Spleen (tissue), 11 donors: Measurements from ENCODE around the gene SLC25A1. TPM values are rescaled to one million over a fixed set of nuclear protein-coding genes. Genes with fewer than 3 reads are reported as not detected.

ENCODE experiments used
- DNase-seq: peaks from one replicate; pipeline ENCODE4 v3.0.0-alpha.2; 2020
- H3K27ac ChIP-seq, 8 donors: fragments of 200-600 bp; sonication (generic) in 7 of 8; 1 replicate in 4 of 8; 2 replicates in 4 of 8; pipeline versions ENCODE4 v1.5.0 to v1.8.0; 2016 to 2021; ENCODE audit warnings: inconsistent platforms in 4 of 8, mild to moderate bottlenecking in 4 of 8, moderate library complexity in 1 of 8
- H3K27me3 ChIP-seq, 7 donors: fragments of 200-600 bp; sonication (generic) in 6 of 7; replicated peaks in 1 of 7; 1 replicate in 4 of 7; 2 replicates in 3 of 7; pipeline versions ENCODE4 v1.5.0 to v1.8.0; 2016 to 2021; ENCODE audit warnings: inconsistent platforms in 3 of 7, mild to moderate bottlenecking in 1 of 7
- H3K36me3 ChIP-seq, 6 donors: fragments of 200-600 bp; sonication (generic) in 5 of 6; 1 replicate in 4 of 6; 2 replicates in 2 of 6; pipeline versions ENCODE4 v1.5.0 to v1.8.0; 2016 to 2021; ENCODE audit warnings: inconsistent platforms in 2 of 6
- H3K4me1 ChIP-seq, 6 donors: fragments of 200-600 bp; sonication (generic) in 5 of 6; 1 replicate in 3 of 6; 2 replicates in 3 of 6; pipeline versions ENCODE4 v1.5.0 to v1.8.0; 2016 to 2021; ENCODE audit warnings: inconsistent platforms in 3 of 6
- H3K4me3 ChIP-seq, 8 donors: fragments of 200-600 bp; sonication (generic) in 7 of 8; 1 replicate in 4 of 8; 2 replicates in 4 of 8; pipeline versions ENCODE4 v1.5.0 to v1.8.0; 2016 to 2021; ENCODE audit warnings: inconsistent platforms in 4 of 8, mild to moderate bottlenecking in 4 of 8, moderate library complexity in 2 of 8
- H3K9me3 ChIP-seq, 8 donors: fragments of 200-600 bp; sonication (generic) in 7 of 8; 1 replicate in 4 of 8; 2 replicates in 4 of 8; pipeline versions ENCODE4 v1.5.0 to v1.8.0; 2016 to 2021; ENCODE audit warnings: inconsistent platforms in 4 of 8
- POLR2A ChIP-seq, 3 donors: fragments of 450-650 bp; IDR thresholded peaks; one replicate each; pipeline ENCODE4 v1.5.1; 2017; ENCODE audit warnings: antibody characterized with exemption in 3 of 3, mild to moderate bottlenecking in 1 of 3
- POLR2AphosphoS5 ChIP-seq, 3 donors: sonication (generic); formaldehyde crosslinking; IDR thresholded peaks; one replicate each; pipeline ENCODE4 v1.5.1; 2017; ENCODE audit warnings: antibody characterized with exemption in 3 of 3
- WGBS, 5 donors: extraction: QIAGEN DNeasy Blood & Tissue Kit in 3 of 5; methylation state at CpG; one replicate each; pipeline versions ENCODE4 v1.1.5 to v1.1.7; 2013 to 2018; 5-methylcytosine and 5-hydroxymethylcytosine counted together
- intact Hi-C: fragments of 100-400 bp; cut with DNase I; formaldehyde crosslinking; loops from one replicate; pipeline ENCODE4 v1.15.0; 2023; ENCODE audit warnings: low total_unique reads
- polyA plus RNA-seq, 3 donors: library from polyadenylated mRNA; stranded (reverse); fragments of 200-250 nt; gene quantifications; one replicate each; pipeline ENCODE4 v1.2.1, GENCODE V29; 2013
- total RNA-seq, 7 donors: library from RNA; depleted of rRNA in 3 of 7; stranded (reverse); fragments of >200 nt in 3 of 7; fragmentation: NEBNext Ultra II Directional in 4 of 7; extraction: Animal tissue kit (Norgen Biotek cat#: 25700) in 4 of 7; gene quantifications; one replicate each; pipeline versions ENCODE4 v1.1.0 to v1.2.1, GENCODE V29; 2016 to 2021
- TF ChIP-seq, protein P1 (sequence below), 11 experiments: fragments of 200-600 bp in 7 of 11; fragments of 450-650 bp in 4 of 11; sonication (generic) in 4 of 11; IDR thresholded peaks in 8 of 11; conservative IDR thresholded peaks in 3 of 11; 1 replicate in 7 of 11; 2 replicates in 4 of 11; pipeline versions ENCODE4 v1.4.0 to v1.8.0; 2016 to 2021; ENCODE audit warnings: antibody characterized with exemption in 11 of 11, inconsistent platforms in 4 of 11, mild to moderate bottlenecking in 1 of 11
- donor health status: healthy with polysubstance abuse.
- donor health status: DM: no; HTN: no; CAD: no; lungs with moderate emphysema.
- donor health status: DM: no; HTN: no; CAD: no.
- donor health status: Bipolar disorder and iron deficiency.
- donor health status: healthy.
- donor health status: DM: no; HTN: no; CAD: no.
- donor health status: DM: yes; HTN: yes; CAD: no.

The SLC25A1 gene
- total and polyA plus RNA-seq, 10 donors: 23.5 to 59.7 (median 35.9) TPM

DNA sequence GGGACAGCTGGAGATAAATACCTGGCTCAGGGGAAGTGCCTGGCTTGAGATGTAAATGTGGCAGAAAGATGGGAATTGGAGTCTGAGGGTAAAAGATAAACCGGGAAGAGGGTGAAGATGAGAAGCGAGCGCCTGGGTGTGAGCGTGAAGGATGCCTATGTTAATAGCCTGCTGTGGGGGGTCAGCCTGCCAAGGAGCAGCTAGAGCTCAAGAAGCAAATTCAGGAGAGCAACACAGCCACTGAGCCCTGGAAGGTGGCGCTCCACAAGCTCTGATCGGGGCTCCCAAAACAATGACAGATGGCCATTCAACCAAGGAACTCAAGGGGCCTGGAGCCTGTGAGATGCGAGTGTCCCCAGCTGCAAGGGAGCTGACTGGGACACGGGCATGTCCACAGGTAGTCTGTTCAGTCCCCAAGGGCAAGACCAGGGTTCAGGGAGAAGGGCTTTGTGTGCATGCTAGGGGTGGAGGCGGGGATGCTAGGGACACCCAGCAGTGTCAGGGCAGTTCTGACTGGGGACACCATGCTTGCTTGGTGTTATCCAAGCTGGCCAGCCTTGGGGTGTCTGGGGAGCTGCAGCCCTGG is 31.2 kb downstream of the SLC25A1 start:
- intact Hi-C loops: loop anchor here (10.0 kb wide), 1 partner anchor 328 kb away; the partner anchor contains the start of genes CDC45 and UFD1
- no peak overlapping the region for H3K4me3 ChIP-seq
- WGBS, 5 donors: 33 to 61% (median 47%) methylated on average over 8 to 9 of the region's 9 CpGs
- H3K4me1 ChIP-seq: peaks cover 8 to 53% (median 33%) of the 10 kb centered on the region in 6 donors
- no peak overlapping the region for H3K27ac ChIP-seq
- peaks cover 0 to 4% (median 0%) of the 10 kb centered on the region in 8 donors for H3K9me3 ChIP-seq
- peak; percentile 47 for DNase-seq
- peaks cover 0 to 6% (median 5%) of the 10 kb centered on the region in 6 donors for H3K36me3 ChIP-seq
- TF ChIP-seq, protein P1, sequence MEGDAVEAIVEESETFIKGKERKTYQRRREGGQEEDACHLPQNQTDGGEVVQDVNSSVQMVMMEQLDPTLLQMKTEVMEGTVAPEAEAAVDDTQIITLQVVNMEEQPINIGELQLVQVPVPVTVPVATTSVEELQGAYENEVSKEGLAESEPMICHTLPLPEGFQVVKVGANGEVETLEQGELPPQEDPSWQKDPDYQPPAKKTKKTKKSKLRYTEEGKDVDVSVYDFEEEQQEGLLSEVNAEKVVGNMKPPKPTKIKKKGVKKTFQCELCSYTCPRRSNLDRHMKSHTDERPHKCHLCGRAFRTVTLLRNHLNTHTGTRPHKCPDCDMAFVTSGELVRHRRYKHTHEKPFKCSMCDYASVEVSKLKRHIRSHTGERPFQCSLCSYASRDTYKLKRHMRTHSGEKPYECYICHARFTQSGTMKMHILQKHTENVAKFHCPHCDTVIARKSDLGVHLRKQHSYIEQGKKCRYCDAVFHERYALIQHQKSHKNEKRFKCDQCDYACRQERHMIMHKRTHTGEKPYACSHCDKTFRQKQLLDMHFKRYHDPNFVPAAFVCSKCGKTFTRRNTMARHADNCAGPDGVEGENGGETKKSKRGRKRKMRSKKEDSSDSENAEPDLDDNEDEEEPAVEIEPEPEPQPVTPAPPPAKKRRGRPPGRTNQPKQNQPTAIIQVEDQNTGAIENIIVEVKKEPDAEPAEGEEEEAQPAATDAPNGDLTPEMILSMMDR (IDR thresholded peaks at IDR 0.05 in 8 of 11, conservative IDR thresholded peaks at IDR 0.05 in 3 of 11): no peak
- TF ChIP-seq POLR2AphosphoS5 (IDR thresholded peaks at IDR 0.05) (no peak), POLR2A (IDR thresholded peaks at IDR 0.05) (no peak)
- H3K27me3 ChIP-seq: peaks cover 6 to 56% (median 43%) of the 10 kb centered on the region in 7 donors

DNA sequence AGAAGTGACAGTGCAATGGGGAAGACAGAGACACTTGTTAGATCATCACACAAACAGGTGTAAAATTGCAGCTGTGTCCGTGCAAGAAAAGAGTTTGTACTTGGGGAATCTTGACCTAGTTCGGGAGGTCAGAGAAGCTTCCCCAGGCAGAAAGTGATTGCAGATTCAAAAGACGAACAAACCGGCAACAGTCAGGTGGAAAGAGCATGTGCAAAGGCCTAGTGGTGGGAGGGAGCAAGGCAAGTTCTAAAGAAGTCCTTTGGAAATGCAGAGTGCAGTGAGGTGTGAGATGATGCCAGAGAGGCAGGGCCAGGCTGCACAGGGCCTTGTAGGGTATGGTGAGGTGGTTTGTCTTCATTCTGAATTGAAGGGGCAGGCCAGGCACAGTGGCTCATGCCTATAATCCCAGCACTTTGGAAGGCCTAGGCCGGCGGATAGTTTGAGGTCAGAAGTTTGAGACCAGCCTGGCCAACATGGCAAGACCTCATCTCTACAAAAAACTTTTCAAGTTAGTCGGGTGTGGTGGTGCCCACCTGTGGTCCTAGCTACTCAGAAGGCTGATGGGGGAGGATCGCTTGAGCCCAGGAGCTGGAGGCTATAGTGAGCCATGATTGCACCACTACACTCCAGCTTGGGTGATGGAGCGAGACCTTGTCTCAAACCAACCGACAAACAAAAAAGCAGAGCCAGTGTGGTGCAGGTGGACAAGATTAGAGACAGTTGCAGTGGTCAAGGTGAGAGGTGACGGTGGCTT is 32.1 kb downstream of the SLC25A1 start:
- peak; percentile 59 for DNase-seq

DNA sequence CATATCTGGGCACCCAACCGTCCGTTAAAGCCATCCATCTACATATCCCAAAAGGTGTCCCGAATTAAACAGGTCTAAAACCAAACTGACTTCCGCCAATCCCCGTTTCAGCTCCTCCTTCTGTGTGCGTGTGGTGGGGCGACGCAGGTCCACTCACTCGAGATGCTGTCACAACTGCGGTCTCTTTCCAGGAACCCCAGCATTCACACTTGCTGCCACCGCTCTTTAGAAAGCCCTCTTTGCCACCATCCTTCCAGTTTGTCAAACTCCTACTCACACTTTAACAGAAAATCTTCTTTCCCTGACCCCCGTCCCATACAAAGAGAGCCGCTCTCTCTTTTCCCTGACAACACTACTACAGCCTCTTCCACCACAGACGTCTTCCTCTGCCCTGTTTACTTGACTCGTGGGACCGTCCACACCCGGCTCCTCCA is 34.6 kb downstream of the SLC25A1 start:
- H3K27me3 ChIP-seq: peaks cover 0 to 23% (median 12%) of the 10 kb centered on the region in 7 donors
- peak overlapping the region; percentile 75 to 94 (median 84) for H3K27ac ChIP-seq
- no peaks in the 10 kb centered on the region for H3K9me3 ChIP-seq
- H3K4me3 ChIP-seq: peak overlapping the region; percentile 68 to 97 (median 82)
- peaks cover 8 to 35% (median 22%) of the 10 kb centered on the region in 6 donors for H3K4me1 ChIP-seq
- 3 to 8% (median 3%) methylated on average over 17 of the region's 17 CpGs for WGBS, 5 donors
- DNase-seq: peak; percentile 74
- intact Hi-C loops: loop anchor here (10.0 kb wide), 1 partner anchor 331 kb away; the partner anchor contains the start of genes CDC45 and UFD1
- H3K36me3 ChIP-seq: peaks cover 0 to 39% (median 38%) of the 10 kb centered on the region in 6 donors
- TF ChIP-seq POLR2AphosphoS5 (IDR thresholded peaks at IDR 0.05) (no peak), POLR2A (IDR thresholded peaks at IDR 0.05) (no peak)
- TF ChIP-seq, protein P1 (IDR thresholded peaks at IDR 0.05 in 8 of 11, conservative IDR thresholded peaks at IDR 0.05 in 3 of 11): no peak

More for the DNA sequence above, 32.1 kb downstream of the SLC25A1 start:
- H3K27ac ChIP-seq: no peak overlapping the region
- peaks cover 8 to 54% (median 33%) of the 10 kb centered on the region in 6 donors for H3K4me1 ChIP-seq
- peaks cover 0 to 2% (median 0%) of the 10 kb centered on the region in 8 donors for H3K9me3 ChIP-seq
- intact Hi-C loops: loop anchor here (10.0 kb wide), 1 partner anchor 328 kb away; the partner anchor contains the start of genes CDC45 and UFD1
- H3K27me3 ChIP-seq: peaks cover 6 to 47% (median 34%) of the 10 kb centered on the region in 7 donors
- TF ChIP-seq, protein P1 (IDR thresholded peaks at IDR 0.05 in 8 of 11, conservative IDR thresholded peaks at IDR 0.05 in 3 of 11): no peak
- TF ChIP-seq POLR2A (IDR thresholded peaks at IDR 0.05): no peak
- no peak for TF ChIP-seq POLR2AphosphoS5 (IDR thresholded peaks at IDR 0.05)
- no peak overlapping the region for H3K4me3 ChIP-seq
- WGBS, 5 donors: 64 to 88% (median 83%) methylated on average over 11 of the region's 11 CpGs
- peaks cover 0 to 15% (median 14%) of the 10 kb centered on the region in 6 donors for H3K36me3 ChIP-seq
